SK-N-SH (cell line): ENCODE results near the gene TTC39B.

Source experiments
- CTCF ChIP-seq: fragments of 200-600 bp; sonication (generic); IDR thresholded peaks from 2 replicates; pipeline ENCODE4 v1.6.1; 2017; ENCODE audit warnings: antibody characterized with exemption, mild to moderate bottlenecking, moderate library complexity
- ELF1 ChIP-seq: IDR thresholded peaks from 2 replicates; pipeline ENCODE4 v1.4.0; 2012
- EP300 ChIP-seq, 2 experiments: IDR thresholded peaks; 2 replicates each; pipeline versions ENCODE4 v1.4.0 to v1.6.1; 2012; ENCODE audit warnings: borderline replicate concordance in 1 of 2, low read depth in 1 of 2, low read length in 1 of 2
- EZH2phosphoT487 ChIP-seq: fragments of 200-600 bp; sonication (generic); IDR thresholded peaks from 2 replicates; pipeline ENCODE4 v1.6.1; 2017; ENCODE audit warnings: low read depth, mixed run types, mild to moderate bottlenecking, antibody characterized with exemption, moderate library complexity, borderline replicate concordance
- MAX ChIP-seq: IDR thresholded peaks from 2 replicates; pipeline ENCODE4 v1.4.0; 2012; ENCODE audit warnings: low read depth
- MEF2A ChIP-seq: IDR thresholded peaks from 2 replicates; pipeline ENCODE4 v1.4.0; 2012; ENCODE audit warnings: low read depth, borderline replicate concordance
- POLR2AphosphoS5 ChIP-seq: IDR thresholded peaks from 2 replicates; pipeline ENCODE4 v1.6.1; 2012; ENCODE audit warnings: low read depth, low read length
- RAD21 ChIP-seq: IDR thresholded peaks from 2 replicates; pipeline ENCODE4 v1.6.1; 2012; ENCODE audit warnings: mild to moderate bottlenecking, low read length
- REST ChIP-seq: IDR thresholded peaks from 2 replicates; pipeline ENCODE4 v1.6.1; 2012; ENCODE audit warnings: mild to moderate bottlenecking, low read depth, low read length, moderate library complexity
- RXRA ChIP-seq: IDR thresholded peaks from 2 replicates; pipeline ENCODE4 v1.4.0; 2012; ENCODE audit warnings: low read depth, mild to moderate bottlenecking, borderline replicate concordance
- TCF12 ChIP-seq: IDR thresholded peaks from 2 replicates; pipeline ENCODE4 v1.4.0; 2012
- USF2 ChIP-seq: fragments of 150-350 bp; IDR thresholded peaks from 2 replicates; pipeline ENCODE4 v1.6.1; 2017; ENCODE audit warnings: antibody characterized with exemption, low read length, low read depth, borderline replicate concordance
- YY1 ChIP-seq: IDR thresholded peaks from 2 replicates; pipeline ENCODE4 v1.4.0; 2012; ENCODE audit warnings: low read depth, mild to moderate bottlenecking

GRCh38 chr9:15150939-15151338, 156.1 kb downstream of the TTC39B start:
- no peak for TF ChIP-seq REST
- TF ChIP-seq CTCF = no peak
- TF ChIP-seq TCF12 = no peak
- no peak for TF ChIP-seq RXRA
- no peak for TF ChIP-seq YY1
- TF ChIP-seq POLR2AphosphoS5 = no peak
- TF ChIP-seq RAD21 = no peak
- no peak for TF ChIP-seq MEF2A
- TF ChIP-seq EP300 (IDR thresholded peaks at IDR 0.05; ENCODE audit: borderline replicate concordance in 1 of 2, low read depth in 1 of 2, low read length in 1 of 2) = no peak
- TF ChIP-seq EZH2phosphoT487 = no peak
- TF ChIP-seq USF2 = no peak
- TF ChIP-seq MAX = no peak
- no peak for TF ChIP-seq ELF1
